Stromal cell of bone marrow (primary cell): ENCODE measurements around the gene YKT6.

Experiments
- DNase-seq: peaks from one replicate; pipeline ENCODE4 v3.0.0-alpha.2; 2012; ENCODE audit warnings: low read depth

Gene YKT6

DNA sequence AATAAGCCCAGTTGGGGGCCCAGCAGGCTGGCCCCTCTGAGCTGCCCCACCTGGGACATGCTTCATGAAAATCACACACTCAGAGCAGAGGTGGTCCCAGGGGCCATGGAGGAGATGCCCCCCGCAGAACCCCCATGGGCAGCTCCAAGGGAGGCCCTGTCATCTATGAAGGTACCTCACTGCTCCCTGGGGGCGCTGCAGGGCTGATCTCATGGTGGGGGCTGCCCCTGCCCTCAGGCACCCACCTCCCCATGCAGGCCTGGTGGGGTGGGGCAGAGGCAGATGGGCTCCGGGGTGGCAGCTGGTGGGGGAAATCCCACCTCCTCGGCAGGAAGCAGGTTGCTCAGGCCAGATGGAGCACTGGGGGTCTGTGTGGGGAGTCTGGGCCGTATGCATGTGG is 60.5 kb downstream of the YKT6 start:
- no peak for DNase-seq

DNA sequence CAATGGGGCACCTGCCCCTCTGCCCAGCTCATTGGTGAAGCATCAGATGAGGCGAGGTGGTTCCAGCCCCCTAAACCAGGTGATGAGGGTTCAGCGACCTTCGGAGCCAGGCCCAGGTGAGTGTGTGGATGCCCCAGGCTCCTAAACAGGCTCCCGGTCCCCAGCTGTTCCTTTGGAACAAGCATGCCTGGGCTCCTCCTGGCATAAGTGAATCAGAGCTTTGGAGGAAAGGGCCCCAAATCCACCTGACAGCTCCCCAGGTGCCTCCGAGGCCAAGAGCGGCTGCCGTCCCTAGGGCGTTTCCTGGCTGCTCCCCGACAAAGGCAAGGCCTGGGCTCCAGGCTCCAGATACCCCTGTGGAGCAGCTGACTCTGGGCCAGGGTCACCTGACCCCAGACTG is 61.3 kb downstream of the YKT6 start:
- DNase-seq, result no peak

DNA sequence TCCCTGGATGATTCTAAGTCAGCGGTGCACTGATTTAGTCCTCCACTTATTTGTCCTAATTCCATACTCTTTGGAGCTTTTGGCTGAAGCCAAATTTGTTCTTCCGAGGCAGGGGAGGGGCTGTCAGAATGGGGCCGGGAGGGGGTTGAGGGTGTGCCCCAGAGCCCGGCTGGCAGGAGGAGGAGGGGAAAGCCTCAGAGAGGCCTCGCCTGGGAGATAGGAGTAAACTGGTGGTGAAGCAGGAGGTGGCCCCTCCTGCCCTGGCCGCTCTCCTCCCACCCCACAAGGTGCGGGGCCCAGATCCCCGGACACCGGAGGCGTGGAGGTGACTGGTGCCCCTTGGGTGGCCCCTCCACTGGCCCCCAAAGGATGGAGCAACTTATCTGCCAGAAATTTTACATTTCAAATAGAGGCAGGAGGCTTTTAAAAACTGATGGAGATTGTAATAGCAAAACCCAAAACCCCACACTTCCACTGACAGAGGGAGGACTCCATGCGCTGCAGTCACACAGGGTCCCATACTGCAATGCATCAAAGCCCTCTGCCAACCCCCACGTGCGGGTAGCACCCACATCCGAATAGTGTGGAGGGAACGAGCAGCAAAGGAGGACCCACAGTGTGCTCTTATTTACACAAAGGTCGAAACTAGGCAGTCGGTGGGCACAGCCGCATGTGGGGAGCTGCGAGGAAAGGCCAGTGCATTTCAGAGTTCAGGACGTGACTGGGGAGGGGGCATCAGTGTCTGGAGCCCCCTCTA is 62.7 kb downstream of the YKT6 start:
- DNase-seq, result no peak
